Epithelial cell of proximal tubule (primary cell): ENCODE data around the gene PIGC. TPM values are rescaled to one million over a fixed set of nuclear protein-coding genes. Genes with fewer than 3 reads are reported as not detected.

Source experiments
- DNase-seq: peaks from one replicate; pipeline ENCODE4 v3.0.0-alpha.2; 2011; ENCODE audit warnings: low read depth
- H3K4me3 ChIP-seq: 2 replicates; pipeline ENCODE4 v1.5.1; 2011; ENCODE audit warnings: low read depth, mild to moderate bottlenecking, low read length
- total RNA-seq: library from RNA; depleted of rRNA; stranded (reverse); fragments of >200 nt; gene quantifications from 2 replicates; pipeline ENCODE4 v1.2.3, GENCODE V29; 2015
- TF ChIP-seq, protein P1 (sequence below): conservative IDR thresholded peaks from 2 replicates; pipeline ENCODE4 v1.5.1; 2012; ENCODE audit warnings: low read depth, mild to moderate bottlenecking, low read length

The PIGC gene
- 20.9 and 27.1 TPM in 2 replicates for total RNA-seq

DNA sequence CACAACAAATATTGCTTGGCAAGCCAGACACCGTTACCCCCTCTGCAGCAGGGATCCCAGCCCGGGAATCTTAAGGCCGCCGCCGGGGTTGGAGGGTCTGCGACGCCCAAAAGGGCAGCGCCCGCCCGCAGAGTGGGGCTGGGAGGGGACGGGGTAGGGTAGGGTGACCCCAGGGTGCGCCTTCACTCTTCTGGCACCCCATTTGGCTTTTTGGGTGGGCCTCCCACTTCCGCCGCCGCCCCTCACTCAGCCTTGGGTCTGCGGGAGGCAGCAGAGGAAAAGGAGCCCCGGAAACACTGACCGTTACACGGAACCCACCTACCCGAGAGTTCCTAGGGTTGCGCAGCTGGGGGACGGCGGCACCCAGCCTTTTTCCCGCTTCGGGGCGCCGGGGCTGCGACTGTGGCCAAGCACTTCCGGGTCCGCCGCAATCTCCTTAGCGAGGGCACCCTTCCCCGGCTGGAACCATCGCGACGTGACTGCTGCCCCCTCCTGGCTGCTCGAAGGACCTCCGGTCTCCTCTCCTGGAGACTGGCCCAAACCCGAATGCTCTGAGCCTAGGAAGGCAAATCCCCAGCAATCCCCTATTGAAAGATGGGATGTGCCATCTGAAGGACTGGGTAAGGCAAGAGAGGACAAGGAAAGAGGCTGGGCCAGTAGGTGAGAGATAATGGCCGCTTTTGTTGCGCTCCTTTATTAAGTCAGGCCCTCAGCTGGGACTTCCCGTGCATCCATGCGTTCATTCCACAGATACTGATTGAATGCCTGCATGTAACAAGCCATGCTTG is at the start of gene PIGC:
Gene PIGC, minus strand, starts transcription at position 404 of the 788 bp plus-strand sequence. CDS start 1,447 bp downstream, outside the sequence.
- peak within 1 kb of the TSS; percentile 86 for H3K4me3 ChIP-seq
- TF ChIP-seq, protein P1, sequence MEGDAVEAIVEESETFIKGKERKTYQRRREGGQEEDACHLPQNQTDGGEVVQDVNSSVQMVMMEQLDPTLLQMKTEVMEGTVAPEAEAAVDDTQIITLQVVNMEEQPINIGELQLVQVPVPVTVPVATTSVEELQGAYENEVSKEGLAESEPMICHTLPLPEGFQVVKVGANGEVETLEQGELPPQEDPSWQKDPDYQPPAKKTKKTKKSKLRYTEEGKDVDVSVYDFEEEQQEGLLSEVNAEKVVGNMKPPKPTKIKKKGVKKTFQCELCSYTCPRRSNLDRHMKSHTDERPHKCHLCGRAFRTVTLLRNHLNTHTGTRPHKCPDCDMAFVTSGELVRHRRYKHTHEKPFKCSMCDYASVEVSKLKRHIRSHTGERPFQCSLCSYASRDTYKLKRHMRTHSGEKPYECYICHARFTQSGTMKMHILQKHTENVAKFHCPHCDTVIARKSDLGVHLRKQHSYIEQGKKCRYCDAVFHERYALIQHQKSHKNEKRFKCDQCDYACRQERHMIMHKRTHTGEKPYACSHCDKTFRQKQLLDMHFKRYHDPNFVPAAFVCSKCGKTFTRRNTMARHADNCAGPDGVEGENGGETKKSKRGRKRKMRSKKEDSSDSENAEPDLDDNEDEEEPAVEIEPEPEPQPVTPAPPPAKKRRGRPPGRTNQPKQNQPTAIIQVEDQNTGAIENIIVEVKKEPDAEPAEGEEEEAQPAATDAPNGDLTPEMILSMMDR, result peak; percentile 88
- no peak for DNase-seq

DNA sequence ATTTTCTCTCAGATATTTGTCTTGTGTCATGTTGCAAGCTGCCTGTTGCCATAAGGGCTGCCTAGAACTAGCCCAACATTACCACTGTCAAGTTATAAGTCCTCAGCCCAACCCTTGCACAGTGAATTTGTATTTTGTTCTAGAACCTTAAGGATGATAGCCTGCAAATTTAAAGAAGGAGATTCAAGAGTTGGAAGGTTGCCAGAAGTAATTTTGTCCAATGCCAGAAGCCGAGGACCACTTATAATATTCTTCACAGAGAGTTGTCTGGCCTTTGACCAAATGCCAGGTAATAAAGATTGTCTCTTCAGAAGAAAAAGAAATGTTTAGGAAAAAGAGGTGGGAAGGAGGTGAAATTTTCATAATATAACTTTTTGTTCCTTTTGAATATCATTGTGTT is 48.6 kb upstream of the PIGC start:
- TF ChIP-seq, protein P1, result no peak
- no peak overlapping the region for H3K4me3 ChIP-seq
- DNase-seq, result no peak

DNA sequence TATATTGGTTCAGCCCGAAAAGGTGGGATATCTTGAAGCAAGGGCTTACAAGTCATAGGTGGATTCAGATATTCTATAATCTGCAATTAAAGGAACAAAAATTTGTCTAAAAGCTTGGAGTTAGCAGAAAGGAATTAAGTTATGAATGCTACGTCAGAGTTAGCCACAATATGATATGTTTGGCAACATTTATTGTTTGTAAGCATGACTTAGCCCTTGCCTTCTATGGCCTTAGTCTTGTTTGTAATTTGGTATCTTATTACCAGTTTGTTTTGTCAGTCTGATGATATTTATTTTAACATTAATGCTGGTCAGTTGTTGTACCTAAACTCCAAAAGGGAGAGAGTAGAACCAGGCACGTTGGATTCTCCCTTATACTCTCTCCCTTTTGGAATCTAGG is 46.0 kb upstream of the PIGC start:
- no peak overlapping the region for H3K4me3 ChIP-seq
- TF ChIP-seq, protein P1, result no peak
- DNase-seq, result no peak

DNA sequence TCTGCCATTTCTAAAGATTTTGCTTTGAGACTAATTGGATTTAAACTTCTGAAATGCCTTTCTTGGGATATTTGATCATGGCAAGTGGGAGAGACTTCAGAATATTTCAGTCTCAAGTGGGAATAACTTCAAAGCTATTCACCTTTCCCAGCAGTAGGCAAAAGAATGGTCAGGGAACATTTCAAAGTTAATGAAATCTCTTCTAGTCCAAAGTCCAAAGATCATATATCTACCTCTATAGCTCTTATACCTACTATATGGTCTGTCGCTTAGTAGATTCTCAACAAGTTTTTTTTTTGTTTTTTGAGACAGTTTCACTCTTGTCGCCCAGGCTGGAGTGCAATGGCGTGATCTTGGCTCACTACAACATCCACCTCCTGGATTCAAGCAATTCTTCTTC is 44.5 kb upstream of the PIGC start:
- H3K4me3 ChIP-seq, result no peak overlapping the region
- TF ChIP-seq, protein P1, result no peak
- DNase-seq, result no peak

DNA sequence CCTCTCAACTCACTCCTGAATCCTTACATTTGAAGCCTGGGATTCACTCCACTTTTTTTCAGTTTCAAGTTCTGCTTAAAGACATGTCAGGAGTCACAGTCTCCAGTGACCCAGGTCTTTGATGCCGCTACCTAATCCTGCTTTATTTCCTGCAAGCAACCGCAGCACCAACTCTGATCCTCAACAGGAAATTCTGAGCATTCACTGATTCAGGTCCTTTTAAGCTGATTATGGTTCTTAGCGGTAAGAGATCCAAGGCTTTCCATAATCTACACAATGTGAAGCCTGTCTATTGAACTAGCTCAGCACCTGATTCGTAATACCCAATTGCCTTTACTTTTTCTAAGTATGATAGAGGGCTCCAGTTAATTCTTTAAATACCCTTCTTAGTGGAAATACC is 43.7 kb upstream of the PIGC start:
- no peak overlapping the region for H3K4me3 ChIP-seq
- no peak for DNase-seq
- TF ChIP-seq, protein P1, result no peak

DNA sequence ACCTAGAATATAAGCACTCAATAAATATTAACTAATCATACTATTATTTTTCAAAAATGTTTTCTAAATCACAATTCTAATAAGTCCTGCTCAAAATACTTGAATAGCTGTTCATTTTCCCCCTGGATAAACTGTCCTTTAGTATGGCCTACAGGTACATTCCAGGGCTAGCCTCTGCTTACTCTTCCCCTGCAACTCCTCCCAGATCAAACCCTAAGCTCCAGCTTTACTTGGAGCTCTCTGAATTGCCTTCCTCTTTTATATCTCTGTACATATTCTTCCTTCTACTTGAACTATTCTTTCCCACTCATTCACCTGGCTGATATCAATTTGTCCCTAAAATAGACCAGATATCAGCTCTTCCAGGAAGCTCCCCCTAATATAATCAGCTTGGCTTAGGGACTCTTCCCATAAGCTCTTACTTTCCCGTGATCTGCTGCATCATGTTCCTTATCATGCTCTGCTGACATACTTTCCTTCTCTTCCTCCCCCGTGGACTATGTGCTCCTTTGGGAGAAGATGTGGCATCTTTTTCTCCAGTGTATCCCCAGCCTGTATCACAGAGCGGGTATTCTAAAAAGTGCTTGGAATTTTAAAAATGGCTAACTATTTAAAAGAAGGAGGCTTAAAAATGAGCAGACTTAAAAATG is 43.1 kb upstream of the PIGC start:
- no peak overlapping the region for H3K4me3 ChIP-seq
- DNase-seq, result no peak
- TF ChIP-seq, protein P1, result no peak
